GM18519 (cell line): ENCODE results near the gene CD72.
"Not testable (repeated sequence)": the region's sequence is repeated elsewhere in the genome, so short reads cannot be mapped to it uniquely, and the experiment has no call there.

ENCODE experiments used
- ATAC-seq: cut with Tn5 transposase; IDR thresholded peaks from one replicate; pipeline ENCODE4 v1.9.1; 2021; ENCODE audit warnings: mild to moderate bottlenecking, moderate library complexity; ENCODE audit not compliant: unreplicated experiment, low FRiP score

The CD72 gene

DNA sequence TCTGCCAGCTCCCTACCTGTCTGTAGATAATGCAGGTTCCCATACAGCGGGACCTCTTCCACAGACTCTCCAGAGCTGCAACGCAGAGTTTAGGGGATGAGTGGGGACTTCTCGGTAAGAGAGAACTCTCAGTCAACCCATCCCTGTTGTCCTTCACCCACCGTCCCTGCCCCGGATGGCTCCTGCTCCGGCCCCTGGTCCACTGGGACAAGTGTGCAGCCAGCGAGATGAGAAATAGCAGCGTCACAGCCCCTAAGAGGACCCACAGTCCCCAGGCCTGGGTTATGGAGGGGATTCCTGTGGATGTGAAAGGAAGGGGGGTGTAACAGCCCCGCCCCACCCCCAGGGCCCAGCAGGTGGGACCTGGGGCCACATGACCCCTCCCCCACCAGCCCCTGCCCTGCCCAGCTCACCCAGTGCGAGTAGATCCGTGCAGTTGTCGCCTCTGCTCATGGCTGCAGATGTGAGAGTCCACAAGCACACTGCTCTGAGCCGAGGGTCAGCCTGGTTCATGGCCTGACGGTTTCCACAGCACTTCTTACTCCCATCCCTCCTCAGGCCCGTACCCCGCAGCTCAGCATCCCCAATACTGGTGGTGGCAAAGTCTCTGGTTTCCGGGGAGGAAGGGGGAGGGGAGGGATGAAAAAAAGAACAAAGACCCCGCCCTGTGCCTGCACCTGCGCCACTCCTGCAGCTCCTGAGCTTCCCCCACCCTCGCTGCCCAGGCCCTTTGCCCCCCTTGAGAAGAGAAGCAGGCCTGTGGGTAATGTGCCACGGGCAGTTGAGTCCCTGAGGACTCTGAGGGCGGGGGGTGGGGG is 32.3 kb upstream of the CD72 start, which contains the start of gene SIT1:
Gene SIT1, minus strand, starts transcription at position 591 of the 818 bp plus-strand sequence. Its CDS starts 78 bp downstream, at position 513.
- no peak for ATAC-seq

DNA sequence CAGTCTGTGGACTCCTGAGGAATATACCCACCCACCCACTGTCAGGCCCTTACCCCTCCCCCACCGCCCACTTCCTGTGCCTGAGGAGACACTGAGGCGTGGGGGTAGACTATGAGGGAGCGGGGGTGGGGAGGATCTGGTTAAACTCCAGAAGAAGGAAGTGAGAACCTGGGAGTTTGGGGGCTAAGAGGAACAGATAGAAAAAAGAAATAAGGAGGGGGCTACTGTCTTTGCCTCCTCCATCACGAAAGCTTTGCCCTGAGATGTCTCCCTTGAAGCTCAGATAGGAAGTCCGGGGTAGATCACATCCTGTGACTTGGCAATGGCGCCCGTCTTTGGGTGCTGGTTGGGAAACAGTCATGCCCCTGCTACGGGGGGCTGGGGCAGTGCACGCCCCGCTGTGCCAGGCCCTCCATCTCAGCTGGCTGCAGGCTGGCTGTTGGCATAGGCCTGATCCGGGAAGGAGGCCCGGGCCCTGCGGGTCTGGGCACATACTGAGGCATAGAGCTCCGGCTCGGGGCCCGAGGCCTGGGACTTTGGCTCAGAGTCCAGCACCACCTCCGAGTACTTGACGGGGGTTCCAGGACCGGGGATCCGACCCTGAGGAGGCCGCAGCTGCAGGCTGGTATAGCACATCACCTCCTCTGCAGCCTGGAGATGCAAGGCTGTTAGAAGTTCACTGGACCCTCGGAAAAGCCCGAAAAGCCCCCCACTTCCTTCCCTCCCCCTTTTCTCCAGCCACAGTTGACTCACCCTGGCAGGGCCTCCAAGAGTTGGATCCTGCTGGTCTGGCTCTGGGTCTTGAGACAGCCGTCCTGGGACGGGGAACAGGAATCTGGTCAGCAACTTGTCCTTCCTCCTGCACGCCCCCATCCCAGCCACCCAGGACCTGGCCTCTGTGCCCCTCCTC is 31.5 kb upstream of the CD72 start:
- no peak for ATAC-seq

DNA sequence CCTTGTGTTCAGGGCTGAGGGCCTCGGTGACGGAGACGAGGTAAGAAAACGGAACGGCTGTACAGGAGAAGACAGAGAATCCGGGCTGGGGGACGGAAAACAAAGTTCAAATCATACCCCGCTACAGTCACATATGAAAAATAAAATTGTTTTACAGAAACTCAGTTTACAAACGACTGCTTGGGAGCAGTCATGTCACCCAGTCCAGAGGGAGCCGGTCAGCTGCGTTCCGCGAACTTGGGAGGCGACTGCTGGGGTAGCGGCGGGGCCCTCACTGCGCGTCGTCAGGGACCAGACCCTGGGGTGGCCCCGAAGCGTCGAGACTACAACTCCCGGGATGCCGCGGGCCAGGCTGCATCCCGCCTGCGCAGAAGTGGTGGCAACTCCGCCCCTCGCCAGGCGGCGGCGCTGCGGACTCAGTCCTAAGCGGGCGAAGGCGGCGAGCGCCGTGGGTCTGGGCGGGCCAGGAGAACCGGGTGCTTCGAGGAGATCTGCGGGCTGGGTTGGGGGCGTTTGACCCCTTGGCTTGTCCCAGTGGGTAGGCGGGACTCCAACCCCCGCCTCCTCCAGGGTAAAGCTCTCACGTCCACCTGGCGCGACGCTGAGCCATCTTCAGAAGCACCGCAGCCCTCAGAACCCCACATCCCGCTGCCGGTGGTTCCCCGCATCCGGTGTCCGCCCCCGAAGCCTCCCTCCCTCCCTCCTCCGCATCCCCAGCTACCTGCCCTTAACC is 28.5 kb upstream of the CD72 start:
- ATAC-seq: peak; percentile 87

DNA sequence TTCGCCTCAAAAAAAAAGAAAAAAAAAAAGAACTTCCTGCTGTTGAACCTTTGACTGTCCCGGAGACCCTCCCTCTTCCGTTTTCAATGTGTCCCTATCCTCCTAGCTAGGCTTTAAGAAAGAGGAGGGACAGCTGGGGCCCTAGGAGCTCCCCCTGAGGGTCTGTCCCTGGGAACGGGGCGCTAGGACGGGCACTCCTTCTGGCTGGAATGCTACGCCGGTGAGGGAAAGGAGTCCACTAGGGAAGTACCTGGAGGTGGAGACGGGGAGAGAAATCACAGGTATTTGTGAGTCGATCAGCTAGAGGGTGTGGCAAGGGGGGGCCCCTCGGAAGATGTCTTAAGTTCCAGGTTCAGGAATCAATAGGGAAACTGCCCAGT is 27.9 kb upstream of the CD72 start:
- ATAC-seq: no peak

DNA sequence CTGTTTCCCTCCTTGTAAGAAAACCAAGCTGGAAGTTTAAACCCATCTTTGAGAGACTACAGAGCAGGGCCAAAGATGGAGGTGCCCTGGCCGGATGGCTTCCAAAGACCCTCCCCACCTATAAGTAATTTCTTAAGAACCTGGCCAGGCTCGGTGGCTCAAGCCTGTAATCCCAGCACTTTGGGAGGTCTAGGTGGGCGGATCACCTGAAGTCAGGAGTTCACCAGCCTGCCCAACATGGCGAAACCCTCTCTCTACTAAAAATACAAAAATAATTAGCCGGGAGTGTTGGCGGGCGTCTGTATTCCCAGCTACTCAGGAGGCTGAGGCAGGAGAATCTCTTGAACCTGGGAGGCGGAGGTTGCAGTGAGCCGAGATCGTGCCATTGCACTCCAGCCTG is 27.5 kb upstream of the CD72 start:
- ATAC-seq: not testable (repeated sequence)

DNA sequence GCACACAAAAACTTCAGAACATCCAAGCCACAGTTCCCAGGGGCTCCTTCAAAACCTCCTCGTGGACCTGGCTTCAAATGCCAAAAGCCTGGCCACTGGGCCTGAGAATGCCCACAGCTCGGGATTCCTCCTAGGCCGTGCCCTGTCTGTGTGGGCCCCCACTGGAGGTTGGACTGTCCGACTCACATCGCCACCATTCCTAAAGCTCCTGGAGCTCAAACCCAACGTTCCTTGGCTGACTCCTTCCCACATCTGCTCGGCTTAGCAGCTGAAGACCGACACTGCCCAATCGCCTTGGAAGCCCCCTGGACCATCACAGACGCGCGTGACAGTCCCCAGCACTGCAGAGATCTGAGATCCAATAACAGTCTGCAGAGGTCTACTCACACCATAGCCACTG is 24.8 kb upstream of the CD72 start:
- no peak for ATAC-seq

DNA sequence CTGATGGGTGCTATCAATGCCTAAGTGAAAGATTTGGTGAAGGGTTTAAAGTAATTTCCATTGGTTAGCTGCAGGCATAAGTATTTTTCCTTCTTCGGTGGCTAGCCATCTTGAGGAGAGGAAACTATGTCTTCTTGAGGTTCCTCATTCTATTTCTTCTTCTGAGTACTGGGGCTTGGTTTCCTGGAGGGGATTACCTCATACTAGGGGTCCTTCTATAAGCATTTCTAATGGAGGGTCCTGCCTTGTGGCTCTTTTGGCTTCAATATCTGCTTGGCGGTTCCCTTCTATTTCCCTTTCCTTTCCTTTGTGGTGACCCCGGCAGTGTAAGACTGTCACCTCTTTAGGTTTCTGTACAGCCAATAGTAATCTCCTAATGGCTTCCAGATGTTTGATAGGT is 23.3 kb upstream of the CD72 start:
- not testable (repeated sequence) for ATAC-seq

DNA sequence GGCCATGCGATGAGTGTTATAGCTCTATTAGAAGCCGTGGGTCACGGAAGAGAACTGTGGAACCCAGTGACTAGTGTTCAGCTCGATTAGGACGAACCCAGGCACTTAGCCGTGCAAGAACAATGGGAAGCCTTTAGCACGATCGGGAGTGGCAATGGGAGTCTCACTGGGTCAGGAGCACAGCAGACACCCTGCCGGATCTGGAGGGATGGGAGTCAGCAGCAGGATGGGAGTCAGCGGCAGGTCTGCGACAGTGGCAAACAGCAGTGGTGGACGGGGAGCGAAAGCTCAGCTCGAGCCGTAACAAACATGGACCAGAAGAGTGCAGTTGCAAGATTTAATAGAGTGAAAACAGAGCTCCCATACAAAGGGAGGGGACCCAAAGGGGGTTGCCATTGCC is 22.2 kb upstream of the CD72 start:
- not testable (repeated sequence) for ATAC-seq

DNA sequence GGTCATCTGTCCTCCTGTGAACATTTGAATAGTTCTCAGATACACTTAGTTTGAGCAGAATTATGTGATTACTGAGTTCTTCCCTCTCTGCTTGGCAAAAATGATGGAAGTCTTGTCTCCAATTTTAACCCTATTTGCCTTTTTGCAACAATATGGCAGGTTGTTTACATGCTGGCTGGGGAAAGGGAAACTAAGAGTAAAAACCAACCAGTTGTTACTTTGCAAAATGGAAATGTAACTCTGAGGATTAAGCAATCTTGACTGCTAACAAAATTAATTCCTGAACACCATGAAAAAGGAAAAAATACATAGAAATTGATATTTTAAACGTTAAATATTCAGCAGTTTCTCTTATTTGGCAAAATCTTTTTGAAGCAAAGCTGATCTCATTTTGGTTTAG is 21.4 kb upstream of the CD72 start:
- no peak for ATAC-seq

DNA sequence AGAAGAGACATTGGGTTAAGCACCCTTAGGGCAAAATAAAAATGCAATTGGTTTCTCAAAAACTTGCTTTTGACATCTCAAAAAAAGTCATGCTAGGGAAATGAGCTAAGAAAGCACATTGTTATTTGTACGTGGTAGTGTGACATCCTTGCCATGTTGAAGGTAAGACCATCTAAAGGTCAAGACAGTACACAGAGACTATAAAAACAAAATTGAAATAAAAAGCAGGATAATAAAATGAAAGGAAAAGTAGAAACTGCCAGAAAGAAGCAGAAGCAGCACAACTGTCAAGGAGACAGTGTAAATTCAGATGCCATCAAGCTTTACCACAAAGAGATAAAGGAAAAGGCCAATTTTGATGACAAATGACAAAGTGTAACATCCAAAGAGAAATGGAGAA is 21.0 kb upstream of the CD72 start:
- not testable (repeated sequence) for ATAC-seq

DNA sequence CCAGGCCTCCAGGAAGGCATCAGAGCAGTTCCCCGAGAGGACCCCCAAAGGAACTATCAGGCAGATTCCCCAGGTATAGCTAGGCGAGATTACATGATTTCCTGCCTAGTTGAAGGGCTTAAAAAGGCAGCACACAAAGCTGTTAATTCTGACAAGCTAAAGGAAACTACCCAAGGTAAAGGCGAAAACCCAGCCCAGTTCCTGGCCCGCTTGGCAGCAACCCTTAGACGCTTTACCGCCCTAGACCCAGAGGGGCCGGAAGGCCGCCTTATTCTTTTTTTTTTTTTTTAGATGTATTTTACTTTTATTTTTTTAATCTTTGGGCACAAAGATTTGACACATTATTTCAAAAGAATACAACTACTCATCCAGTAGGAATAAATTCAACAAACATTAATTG is 20.5 kb upstream of the CD72 start:
- not testable (repeated sequence) for ATAC-seq

DNA sequence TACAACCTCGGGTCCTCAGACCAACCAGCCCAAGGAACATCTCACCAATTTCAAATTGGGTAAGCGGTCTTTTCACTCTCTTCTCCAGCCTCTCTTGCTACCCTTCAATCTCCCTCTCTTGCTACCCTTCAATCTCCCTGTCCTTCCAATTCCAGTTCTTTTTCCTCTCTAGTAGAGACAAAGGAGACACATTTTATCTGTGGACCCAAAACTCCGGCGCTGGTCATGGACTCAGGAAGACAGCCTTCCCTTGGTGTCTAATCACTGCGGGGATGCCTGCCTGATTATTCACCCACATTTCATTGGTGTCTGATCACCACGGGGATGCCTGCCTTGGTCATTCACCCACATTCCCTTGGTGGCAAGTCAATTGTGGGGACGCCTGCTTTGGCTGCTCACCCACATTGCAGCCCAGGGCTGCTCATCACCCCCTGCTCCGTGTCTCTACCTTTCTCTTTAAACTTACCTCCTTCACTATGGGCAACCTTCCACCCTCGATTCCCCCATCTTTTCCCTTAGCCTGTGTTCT is 19.3 kb upstream of the CD72 start:
- not testable (repeated sequence) for ATAC-seq

DNA sequence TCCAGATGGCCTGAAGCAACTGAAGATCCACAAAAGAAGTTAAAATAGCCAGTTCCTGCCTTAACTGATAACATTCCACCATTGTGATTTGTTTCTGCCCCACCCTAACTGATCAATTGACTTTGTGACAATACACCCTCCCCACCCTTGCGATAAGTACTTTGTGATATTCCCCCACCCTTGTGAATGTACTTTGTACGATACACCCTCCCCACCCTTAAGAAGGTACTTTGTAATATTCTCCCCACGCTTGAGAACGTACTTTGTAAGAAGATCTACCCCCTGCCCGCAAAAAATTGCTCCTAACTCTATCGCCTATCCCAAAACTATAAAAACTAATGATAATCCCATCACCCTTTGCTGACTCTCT is 18.6 kb upstream of the CD72 start:
- ATAC-seq: not testable (repeated sequence)

DNA sequence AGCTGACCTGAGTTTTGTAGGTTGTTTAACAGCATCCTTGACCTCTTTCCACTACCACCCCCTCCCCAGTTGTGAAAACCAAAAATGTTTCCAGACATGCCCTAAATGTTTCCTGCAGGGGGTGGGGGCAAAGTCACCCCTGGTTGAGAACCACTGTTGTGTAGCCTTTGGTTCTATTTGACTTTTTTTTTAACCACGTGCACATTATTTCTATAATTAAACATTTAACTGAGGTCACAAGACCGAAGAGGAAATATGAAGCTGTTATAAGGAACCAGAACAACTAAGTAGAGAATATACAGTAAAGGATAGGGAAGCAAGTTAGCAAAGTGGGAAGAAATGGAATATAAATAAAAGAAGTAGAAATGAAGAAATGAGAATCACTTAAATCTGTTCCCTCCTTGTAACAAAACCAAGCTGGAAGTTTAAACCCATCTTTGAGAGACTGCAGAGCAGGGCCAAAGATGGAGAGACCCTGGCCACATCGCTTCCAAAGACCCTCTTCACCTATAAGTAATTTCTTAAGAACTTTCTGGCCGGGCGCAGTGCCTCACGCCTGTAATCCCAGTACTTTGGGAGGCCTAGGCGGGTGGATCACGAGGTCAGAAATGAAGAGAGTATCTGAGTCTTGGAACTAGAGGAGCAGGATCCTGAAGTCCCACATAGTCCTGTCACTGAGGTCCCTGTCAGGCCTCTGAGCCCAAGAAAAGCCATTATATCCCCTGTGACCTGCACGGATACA is 18.1 kb upstream of the CD72 start:
- no peak for ATAC-seq

DNA sequence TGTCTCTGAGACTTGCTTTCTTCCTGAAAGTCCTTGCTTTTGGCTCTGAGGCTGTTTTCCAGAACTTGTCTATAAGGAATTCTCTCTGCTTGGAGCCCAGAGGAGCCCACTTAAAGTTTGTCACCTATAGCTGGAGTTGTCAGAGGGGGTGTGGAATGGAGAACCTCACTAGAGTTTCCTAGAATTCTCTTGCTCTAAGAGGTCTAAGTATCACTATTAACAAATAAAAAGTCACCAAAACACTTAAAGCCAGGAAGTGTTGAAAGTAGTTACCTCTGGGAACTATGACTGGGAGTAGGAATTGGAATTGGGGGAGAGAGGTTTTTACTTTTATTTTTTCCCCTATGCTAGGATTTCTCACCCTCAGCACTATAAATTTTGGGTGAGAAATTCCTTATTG is 17.5 kb upstream of the CD72 start:
- no peak for ATAC-seq

DNA sequence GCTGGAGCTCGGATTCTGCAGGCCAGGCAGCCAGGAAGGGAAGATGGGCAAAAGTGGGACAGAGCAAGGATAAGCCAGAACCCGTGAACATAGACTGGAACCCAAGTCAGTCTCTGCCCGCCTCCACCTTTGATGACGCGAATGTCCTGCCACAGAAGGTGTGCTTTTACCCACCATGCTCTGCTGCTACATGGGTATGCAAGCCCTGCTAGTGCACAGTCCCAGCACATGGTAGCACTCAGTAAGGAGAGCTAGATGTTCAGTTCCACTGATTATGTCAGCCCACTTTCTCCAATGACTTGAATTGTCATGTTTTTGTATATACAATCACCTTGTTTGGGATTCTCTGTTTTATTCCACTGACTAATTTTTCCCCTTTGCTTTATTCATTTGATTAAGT is 11.4 kb upstream of the CD72 start:
- ATAC-seq: no peak

DNA sequence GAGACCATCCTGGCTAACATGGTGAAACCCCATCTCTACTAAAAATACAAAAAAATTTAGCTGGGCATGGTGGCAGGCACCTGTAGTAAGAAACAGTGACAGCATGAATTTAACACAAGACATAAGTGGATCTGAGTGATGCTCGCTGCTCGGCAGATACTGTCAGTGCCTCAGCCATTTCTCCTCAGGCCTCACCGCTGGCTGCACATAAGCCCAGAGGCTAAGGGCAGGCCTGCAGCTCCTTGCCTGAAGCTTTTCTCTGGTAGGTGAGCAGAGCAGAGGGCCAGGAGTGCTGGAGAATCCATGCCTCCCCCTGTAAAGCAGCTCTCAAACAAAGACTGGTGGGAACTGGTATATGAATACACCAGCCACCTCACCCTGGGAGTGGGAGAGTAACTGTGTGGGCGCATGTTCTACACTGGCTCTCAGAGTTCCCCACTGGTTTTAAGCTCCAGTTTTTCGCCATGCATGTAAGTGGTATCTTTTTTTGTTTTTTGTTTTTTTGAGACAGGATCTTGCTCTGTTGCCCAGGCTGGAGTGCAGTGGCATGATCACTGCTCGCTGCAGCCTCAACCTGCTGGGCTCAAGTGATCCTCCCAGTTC is 10.3 kb upstream of the CD72 start:
- ATAC-seq: no peak

DNA sequence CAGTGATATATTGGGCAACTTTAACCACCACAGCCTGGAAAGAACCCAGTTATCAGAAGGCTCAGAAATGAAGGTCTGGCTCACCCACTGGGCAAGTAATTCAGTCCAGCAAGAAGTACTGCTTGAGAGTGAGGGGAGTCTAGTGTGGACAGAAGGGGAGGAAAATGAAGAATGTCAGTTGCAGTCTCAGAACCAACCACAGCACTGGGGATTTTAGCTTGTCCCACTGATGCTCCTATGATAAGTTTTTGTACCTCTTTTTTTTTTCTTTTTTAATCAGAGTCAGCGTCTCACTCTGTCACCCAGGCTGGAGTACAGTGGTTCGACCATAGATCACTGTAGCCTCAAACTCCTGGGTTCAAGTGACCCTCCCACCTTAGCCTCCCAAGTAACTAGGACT is 9.4 kb upstream of the CD72 start:
- ATAC-seq: no peak

DNA sequence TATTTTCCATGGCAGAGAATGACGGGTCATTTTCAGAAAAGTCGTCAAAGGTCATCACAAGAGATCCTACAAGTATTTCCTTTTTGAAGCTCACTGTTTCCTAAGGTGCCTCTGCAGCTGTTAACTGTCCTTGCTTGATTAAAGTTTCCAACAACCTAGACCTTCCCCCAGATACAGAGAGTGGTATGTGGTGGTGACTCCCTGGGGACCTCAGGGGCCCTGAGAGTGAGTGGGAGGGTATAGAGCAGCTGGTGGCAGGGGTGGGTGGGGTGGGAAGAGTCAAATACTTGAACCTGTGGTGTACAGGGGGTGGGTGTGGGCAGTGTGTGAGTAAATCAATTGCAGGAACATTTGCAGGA is 1.6 kb upstream of the CD72 start:
- ATAC-seq: no peak
